A549 (cell line): ENCODE results near the gene SLC32A1.

Source experiments
- CHD2 ChIP-seq: fragments of 150-350 bp; IDR thresholded peaks from 2 replicates; pipeline ENCODE4 v1.6.1; 2014; ENCODE audit warnings: low read length; ENCODE audit not compliant: partially characterized antibody
- CTCF ChIP-seq: fragments of >200 bp; sonication (Bioruptor Twin); formaldehyde crosslinking; IDR thresholded peaks from 3 replicates; pipeline ENCODE4 v1.5.1; 2016
- HOXB13 ChIP-seq: fragments of 250-450 bp; sonication (Bioruptor Pico); IDR thresholded peaks from 2 replicates; pipeline ENCODE4 v1.5.0; 2020; ENCODE audit warnings: low read depth, mild to moderate bottlenecking, moderate library complexity
- MAZ ChIP-seq: fragments of 150-350 bp; IDR thresholded peaks from 2 replicates; pipeline ENCODE4 v1.6.1; 2014; ENCODE audit warnings: antibody characterized with exemption, low read depth, low read length, borderline replicate concordance
- NFE2L2 ChIP-seq: fragments of 150-350 bp; conservative IDR thresholded peaks from 2 replicates; pipeline ENCODE4 v1.6.1; 2014; ENCODE audit warnings: low read length
- RCOR1 ChIP-seq: fragments of 150-350 bp; IDR thresholded peaks from 2 replicates; pipeline ENCODE4 v1.6.1; 2014; ENCODE audit warnings: antibody characterized with exemption, low read length, low read depth
- TP53 ChIP-seq: fragments of 250-450 bp; sonication (Bioruptor Pico); IDR thresholded peaks from 2 replicates; pipeline ENCODE4 v1.5.0; 2021; ENCODE audit warnings: mild to moderate bottlenecking, moderate library complexity
- ZFP36 ChIP-seq: fragments of 450-650 bp; IDR thresholded peaks from 2 replicates; pipeline ENCODE4 v1.6.1; 2014; ENCODE audit warnings: borderline replicate concordance; ENCODE audit not compliant: partially characterized antibody
- TF ChIP-seq, protein P1 (sequence below): fragments of 450-650 bp; IDR thresholded peaks from 2 replicates; pipeline ENCODE4 v1.6.1; 2014; ENCODE audit warnings: antibody characterized with exemption

DNA sequence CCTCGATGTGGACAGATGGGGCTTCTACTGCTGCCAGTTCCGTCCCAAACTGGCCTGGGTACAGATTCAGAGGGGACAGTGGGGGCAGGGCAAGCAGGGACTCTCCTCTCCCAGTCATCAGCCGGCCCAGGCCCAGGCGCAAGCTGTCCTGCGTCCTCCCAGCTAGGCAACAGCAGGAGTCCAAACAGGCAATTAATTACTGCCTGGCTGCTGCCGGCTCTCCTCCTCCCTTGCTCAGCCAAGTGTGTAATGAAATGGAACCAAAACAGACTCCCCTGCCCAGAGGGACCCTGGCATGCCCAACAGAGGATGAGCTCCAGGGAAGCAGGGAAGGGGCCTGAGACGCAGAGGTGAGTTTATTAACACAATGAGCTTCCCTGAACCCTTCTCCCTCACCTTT, 17.8 kb upstream of the SLC32A1 start:
- TF ChIP-seq RCOR1 (no peak), NFE2L2 (no peak), CTCF (no peak), HOXB13 (CRISPR knock-in tag) (no peak), TP53 (CRISPR knock-in tag) (no peak), ZFP36 (no peak), MAZ (no peak), CHD2 (no peak)
- TF ChIP-seq, protein P1, sequence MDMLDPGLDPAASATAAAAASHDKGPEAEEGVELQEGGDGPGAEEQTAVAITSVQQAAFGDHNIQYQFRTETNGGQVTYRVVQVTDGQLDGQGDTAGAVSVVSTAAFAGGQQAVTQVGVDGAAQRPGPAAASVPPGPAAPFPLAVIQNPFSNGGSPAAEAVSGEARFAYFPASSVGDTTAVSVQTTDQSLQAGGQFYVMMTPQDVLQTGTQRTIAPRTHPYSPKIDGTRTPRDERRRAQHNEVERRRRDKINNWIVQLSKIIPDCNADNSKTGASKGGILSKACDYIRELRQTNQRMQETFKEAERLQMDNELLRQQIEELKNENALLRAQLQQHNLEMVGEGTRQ: no peak
